Muscle layer of colon (tissue), 2 donors: ENCODE results near the gene DMD.

Experiments used
- H3K27ac ChIP-seq: one replicate; pipeline ENCODE4 v1.7.0; 2013; ENCODE audit warnings: low read depth, mild to moderate bottlenecking, low read length, moderate library complexity
- H3K27me3 ChIP-seq, 2 donors: one replicate each; pipeline ENCODE4 v1.7.0; 2013; ENCODE audit warnings: low read length in 2 of 2, mild to moderate bottlenecking in 2 of 2; ENCODE audit not compliant: insufficient read depth in 2 of 2, control insufficient read depth in 1 of 2
- H3K36me3 ChIP-seq: one replicate; pipeline ENCODE4 v1.7.0; 2013; ENCODE audit warnings: mild to moderate bottlenecking, low read length; ENCODE audit not compliant: insufficient read depth
- H3K4me1 ChIP-seq: one replicate; pipeline ENCODE4 v1.7.0; 2013; ENCODE audit warnings: mild to moderate bottlenecking, low read length; ENCODE audit not compliant: insufficient read depth
- H3K4me3 ChIP-seq, 2 donors: one replicate each; pipeline ENCODE4 v1.7.0; 2013; ENCODE audit warnings: low read length in 2 of 2, low read depth in 1 of 2, mild to moderate bottlenecking in 1 of 2, moderate library complexity in 1 of 2
- H3K9ac ChIP-seq: one replicate; pipeline ENCODE4 v1.7.0; 2013; ENCODE audit warnings: low read length
- H3K9me3 ChIP-seq: one replicate; pipeline ENCODE4 v1.7.0; 2013; ENCODE audit warnings: mild to moderate bottlenecking, low read length
- donor health status: abdominal sarcoma.
- donor health status: Adenocarcinoma of cecum.

DMD gene

GRCh38 chrX:31708116-31708515, 1503.2 kb downstream of the DMD start:
- no peaks in the 10 kb centered on the region for H3K36me3 ChIP-seq
- H3K4me3 ChIP-seq, result no peak overlapping the region
- no peak overlapping the region for H3K9ac ChIP-seq
- H3K9me3 ChIP-seq, result no peaks in the 10 kb centered on the region
- no peak overlapping the region for H3K27ac ChIP-seq
- H3K27me3 ChIP-seq, result no peaks in the 10 kb centered on the region
- H3K4me1 ChIP-seq, result no peaks in the 10 kb centered on the region

GRCh38 chrX:31706466-31706865, 1504.9 kb downstream of the DMD start:
- Histone ChIP-seq H3K9ac (no peak overlapping the region), H3K27me3 (no peaks in the 10 kb centered on the region), H3K36me3 (no peaks in the 10 kb centered on the region), H3K4me3 (no peak overlapping the region), H3K9me3 (no peaks in the 10 kb centered on the region), H3K4me1 (no peaks in the 10 kb centered on the region), H3K27ac (no peak overlapping the region)

GRCh38 chrX:31705816-31706215, 1505.5 kb downstream of the DMD start:
- no peaks in the 10 kb centered on the region for H3K36me3 ChIP-seq
- H3K4me3 ChIP-seq, result no peak overlapping the region
- H3K27ac ChIP-seq, result no peak overlapping the region
- H3K9ac ChIP-seq, result no peak overlapping the region
- H3K9me3 ChIP-seq, result no peaks in the 10 kb centered on the region
- H3K27me3 ChIP-seq, result no peaks in the 10 kb centered on the region
- H3K4me1 ChIP-seq, result no peaks in the 10 kb centered on the region

GRCh38 chrX:31704938-31705337, 1506.4 kb downstream of the DMD start:
- H3K36me3 ChIP-seq, result no peaks in the 10 kb centered on the region
- no peak overlapping the region for H3K4me3 ChIP-seq
- H3K27ac ChIP-seq, result no peak overlapping the region
- H3K27me3 ChIP-seq, result no peaks in the 10 kb centered on the region
- H3K9me3 ChIP-seq, result no peaks in the 10 kb centered on the region
- H3K4me1 ChIP-seq, result no peaks in the 10 kb centered on the region
- no peak overlapping the region for H3K9ac ChIP-seq

- Histone ChIP-seq H3K36me3 (no peaks in the 10 kb centered on the region), H3K27me3 (no peaks in the 10 kb centered on the region)
Measured at GRCh38 chrX:31702222-31702621, 1509.1 kb downstream of the DMD start.

GRCh38 chrX:31697294-31697916, 1513.9 kb downstream of the DMD start:
- Histone ChIP-seq H3K4me3 (no peak overlapping the region), H3K9me3 (peaks cover 5% of the 10 kb centered on the region), H3K27ac (no peak overlapping the region), H3K36me3 (no peaks in the 10 kb centered on the region), H3K27me3 (no peaks in the 10 kb centered on the region), H3K4me1 (no peaks in the 10 kb centered on the region), H3K9ac (no peak overlapping the region)

More at GRCh38 chrX:31702222-31702621, 1509.1 kb downstream of the DMD start:
- H3K4me1 ChIP-seq, result no peaks in the 10 kb centered on the region
- H3K4me3 ChIP-seq, result no peak overlapping the region
- no peak overlapping the region for H3K9ac ChIP-seq
- H3K27ac ChIP-seq, result no peak overlapping the region
- no peaks in the 10 kb centered on the region for H3K9me3 ChIP-seq

DNA sequence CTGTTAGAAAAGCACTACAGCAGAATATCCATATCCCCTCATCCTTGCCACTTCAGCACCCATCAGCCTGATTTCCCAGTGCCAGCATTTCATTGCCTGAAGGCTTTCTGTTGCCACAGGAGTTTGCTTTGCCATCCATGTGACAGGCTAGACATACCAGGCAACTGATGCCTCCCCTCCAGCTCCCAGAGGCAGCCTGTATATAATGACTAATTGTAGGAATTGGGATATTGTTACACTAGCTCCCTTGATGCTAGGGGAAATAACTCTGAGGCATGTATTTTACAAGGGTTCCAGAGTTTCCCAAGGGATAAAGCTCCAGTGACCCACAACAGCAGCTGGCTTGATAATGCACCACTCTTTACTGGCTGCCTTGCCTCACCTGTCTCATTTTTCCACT, 1531.5 kb downstream of the DMD start:
- Histone ChIP-seq H3K4me3 (no peak overlapping the region), H3K36me3 (no peaks in the 10 kb centered on the region)

GRCh38 chrX:31670245-31670644, 1541.1 kb downstream of the DMD start:
- Histone ChIP-seq H3K9ac (no peak overlapping the region), H3K4me3 (no peak overlapping the region), H3K27me3 (no peaks in the 10 kb centered on the region), H3K4me1 (no peaks in the 10 kb centered on the region), H3K27ac (no peak overlapping the region), H3K9me3 (no peaks in the 10 kb centered on the region), H3K36me3 (no peaks in the 10 kb centered on the region)

More for the DNA sequence above, 1531.5 kb downstream of the DMD start:
- H3K9me3 ChIP-seq, result no peaks in the 10 kb centered on the region
- H3K4me1 ChIP-seq, result no peaks in the 10 kb centered on the region
- H3K27me3 ChIP-seq, result no peaks in the 10 kb centered on the region
- H3K27ac ChIP-seq, result no peak overlapping the region
- no peak overlapping the region for H3K9ac ChIP-seq

DNA sequence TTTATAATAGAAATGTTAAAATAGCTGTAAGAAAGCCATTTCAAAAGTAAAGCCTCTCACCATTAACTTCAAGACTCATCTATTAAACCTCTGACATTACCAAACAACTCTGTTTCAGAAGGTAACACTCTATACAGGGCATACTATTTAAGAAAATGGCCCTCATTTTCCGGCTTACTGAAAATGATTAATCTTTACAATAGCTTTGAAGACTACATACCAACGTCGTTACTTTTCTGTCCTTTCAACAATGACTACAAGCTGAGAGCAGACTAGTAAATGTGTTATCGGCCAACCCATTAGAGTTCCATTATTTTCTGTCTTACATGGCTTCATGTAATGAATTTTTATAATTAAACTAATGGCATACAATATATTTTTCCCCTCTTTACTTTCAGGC, 1545.9 kb downstream of the DMD start:
- Histone ChIP-seq H3K9me3 (no peaks in the 10 kb centered on the region), H3K4me3 (no peak overlapping the region), H3K27ac (no peak overlapping the region), H3K9ac (no peak overlapping the region), H3K36me3 (no peaks in the 10 kb centered on the region), H3K4me1 (no peaks in the 10 kb centered on the region), H3K27me3 (no peaks in the 10 kb centered on the region)

DNA sequence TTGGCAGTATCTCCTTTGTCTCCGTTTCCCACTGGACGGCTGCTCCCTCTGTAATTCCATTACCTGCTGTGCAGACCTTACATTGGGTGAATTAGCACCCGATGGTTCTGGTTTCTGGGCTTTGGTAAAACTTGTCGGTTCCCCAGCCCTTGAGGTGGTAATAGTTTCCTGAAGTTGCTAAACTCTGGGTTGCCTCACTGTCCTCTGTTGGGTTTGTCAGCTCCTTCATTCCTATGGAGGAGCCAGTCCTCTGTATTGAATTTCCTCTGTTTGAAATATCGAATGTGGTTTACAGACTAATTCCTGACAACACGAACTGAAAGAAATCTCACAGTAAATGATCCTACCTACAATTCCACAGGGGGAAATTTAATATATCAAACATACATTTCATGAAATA, 1548.2 kb downstream of the DMD start:
- H3K27ac ChIP-seq, result no peak overlapping the region
- H3K4me3 ChIP-seq, result no peak overlapping the region
- H3K9ac ChIP-seq, result no peak overlapping the region
- H3K9me3 ChIP-seq, result no peaks in the 10 kb centered on the region
- H3K27me3 ChIP-seq, result no peaks in the 10 kb centered on the region
- no peaks in the 10 kb centered on the region for H3K4me1 ChIP-seq
- no peaks in the 10 kb centered on the region for H3K36me3 ChIP-seq

GRCh38 chrX:31661280-31661810, 1550.0 kb downstream of the DMD start:
- Histone ChIP-seq H3K36me3 (no peaks in the 10 kb centered on the region), H3K27ac (no peak overlapping the region)

DNA sequence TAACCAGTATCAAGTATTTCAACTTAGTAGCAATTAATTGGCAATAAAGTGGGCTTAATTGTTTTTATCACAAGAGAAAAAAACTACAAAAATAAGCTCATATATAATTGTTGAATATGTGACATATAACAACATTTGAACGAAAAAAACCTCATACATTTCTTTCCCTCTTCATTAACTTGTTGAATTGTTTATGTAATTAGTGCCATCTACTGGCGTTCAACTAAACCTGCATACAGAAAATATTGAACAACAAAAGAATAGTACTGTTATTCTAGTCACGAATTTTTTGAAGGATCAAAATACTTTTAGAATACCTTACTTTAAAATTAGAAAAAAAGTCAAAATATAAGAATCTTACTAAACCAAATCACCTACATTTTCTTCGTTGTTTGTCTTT, 1553.0 kb downstream of the DMD start:
- no peak overlapping the region for H3K4me3 ChIP-seq
- no peaks in the 10 kb centered on the region for H3K9me3 ChIP-seq
- no peaks in the 10 kb centered on the region for H3K4me1 ChIP-seq
- no peaks in the 10 kb centered on the region for H3K27me3 ChIP-seq
- H3K36me3 ChIP-seq, result no peaks in the 10 kb centered on the region
- no peak overlapping the region for H3K9ac ChIP-seq
- no peak overlapping the region for H3K27ac ChIP-seq

More at GRCh38 chrX:31661280-31661810, 1550.0 kb downstream of the DMD start:
- no peaks in the 10 kb centered on the region for H3K4me1 ChIP-seq
- H3K9me3 ChIP-seq, result no peaks in the 10 kb centered on the region
- no peak overlapping the region for H3K4me3 ChIP-seq
- H3K9ac ChIP-seq, result no peak overlapping the region
- H3K27me3 ChIP-seq, result no peaks in the 10 kb centered on the region
